Activated B cell treated with CpG ODN at 0.5 μM for 24 hours (primary cell): ENCODE data around the gene CCDC169. TPM values are rescaled to one million over a fixed set of nuclear protein-coding genes. Genes with fewer than 3 reads are reported as not detected.

Experiments
- ATAC-seq: fragments of 200-7000 bp; cut with Tn5 transposase; one replicate; pipeline ENCODE4 v1.10.0; 2021; ENCODE audit warnings: low read depth, mild to moderate bottlenecking, moderate library complexity
- CTCF ChIA-PET: fragments of 350-600 bp; sonication (Branson Sonifier 250); formaldehyde crosslinking; loops from one replicate; lab custom pipeline; 2021; ENCODE audit warnings: antibody characterized with exemption; lab: Charles Lee
- POLR2A ChIA-PET: fragments of 350-600 bp; sonication (Branson Sonifier 250); formaldehyde crosslinking; loops from one replicate; lab custom pipeline; 2021; ENCODE audit warnings: antibody characterized with exemption; lab: Charles Lee
- DNase-seq: peaks from one replicate; pipeline ENCODE4 v3.0.0; 2022
- H3K27ac Mint-ChIP-seq: one replicate; pipeline ENCODE4 v1.8.0; 2020; ENCODE audit warnings: mixed read lengths
- H3K27me3 Mint-ChIP-seq: one replicate; pipeline ENCODE4 v1.8.0; 2021; ENCODE audit warnings: mixed read lengths
- H3K36me3 Mint-ChIP-seq: one replicate; pipeline ENCODE4 v1.8.0; 2021; ENCODE audit warnings: low read depth, mixed read lengths
- H3K4me1 Mint-ChIP-seq: one replicate; pipeline ENCODE4 v1.8.0; 2021; ENCODE audit warnings: mixed read lengths
- H3K4me3 Mint-ChIP-seq: one replicate; pipeline ENCODE4 v1.8.0; 2020; ENCODE audit warnings: mild to moderate bottlenecking, mixed read lengths
- H3K9me3 Mint-ChIP-seq: one replicate; pipeline ENCODE4 v1.8.0; 2020; ENCODE audit warnings: mixed read lengths
- intact Hi-C: fragments of 100-400 bp; cut with micrococcal nuclease; formaldehyde crosslinking; loops from one replicate; pipeline ENCODE4 v1.15.1; 2024
- total RNA-seq: library from RNA; stranded (reverse); gene quantifications from 2 replicates; pipeline ENCODE4 v1.2.3, GENCODE V29; 2022
- TF ChIP-seq, protein P1 (sequence below): fragments of 200-600 bp; IDR thresholded peaks from one replicate; pipeline ENCODE4 v1.8.0; 2022; ENCODE audit warnings: antibody characterized with exemption, mild to moderate bottlenecking

CCDC169 gene
- total RNA-seq, 1 donor from 2014 or later, result 0.18 TPM

DNA sequence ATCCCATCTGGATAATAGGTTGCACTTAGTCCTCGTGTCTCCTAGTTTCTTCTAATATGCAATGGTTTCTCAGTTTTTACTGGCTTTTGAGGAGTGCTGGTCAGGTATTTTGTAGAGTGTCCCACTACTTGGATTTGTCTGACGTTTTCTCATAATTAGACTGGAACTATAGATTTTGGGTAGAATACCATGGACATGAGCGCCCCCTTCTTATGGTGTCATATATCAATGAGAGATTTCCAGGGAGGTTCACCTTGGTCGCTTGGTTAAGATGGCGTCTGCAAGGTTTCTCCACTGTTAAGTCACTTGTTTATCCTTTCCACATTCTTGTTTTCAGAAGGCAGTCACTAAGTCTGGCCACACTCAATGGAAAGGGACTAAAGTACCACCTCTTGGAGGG lies 89.9 kb downstream of the CCDC169 start:
- DNase-seq (no peak), ATAC-seq (no peak)
- intact Hi-C loops, result no loop called here
- ChIA-PET CTCF (no interaction called here), POLR2A (no interaction called here)
- H3K9me3 Mint-ChIP-seq, result peaks cover 2% of the 10 kb centered on the region
- H3K27ac Mint-ChIP-seq, result no peak overlapping the region
- H3K27me3 Mint-ChIP-seq, result no peaks in the 10 kb centered on the region
- no peak overlapping the region for H3K4me3 Mint-ChIP-seq
- TF ChIP-seq, protein P1, sequence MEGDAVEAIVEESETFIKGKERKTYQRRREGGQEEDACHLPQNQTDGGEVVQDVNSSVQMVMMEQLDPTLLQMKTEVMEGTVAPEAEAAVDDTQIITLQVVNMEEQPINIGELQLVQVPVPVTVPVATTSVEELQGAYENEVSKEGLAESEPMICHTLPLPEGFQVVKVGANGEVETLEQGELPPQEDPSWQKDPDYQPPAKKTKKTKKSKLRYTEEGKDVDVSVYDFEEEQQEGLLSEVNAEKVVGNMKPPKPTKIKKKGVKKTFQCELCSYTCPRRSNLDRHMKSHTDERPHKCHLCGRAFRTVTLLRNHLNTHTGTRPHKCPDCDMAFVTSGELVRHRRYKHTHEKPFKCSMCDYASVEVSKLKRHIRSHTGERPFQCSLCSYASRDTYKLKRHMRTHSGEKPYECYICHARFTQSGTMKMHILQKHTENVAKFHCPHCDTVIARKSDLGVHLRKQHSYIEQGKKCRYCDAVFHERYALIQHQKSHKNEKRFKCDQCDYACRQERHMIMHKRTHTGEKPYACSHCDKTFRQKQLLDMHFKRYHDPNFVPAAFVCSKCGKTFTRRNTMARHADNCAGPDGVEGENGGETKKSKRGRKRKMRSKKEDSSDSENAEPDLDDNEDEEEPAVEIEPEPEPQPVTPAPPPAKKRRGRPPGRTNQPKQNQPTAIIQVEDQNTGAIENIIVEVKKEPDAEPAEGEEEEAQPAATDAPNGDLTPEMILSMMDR, result no peak
- H3K36me3 Mint-ChIP-seq, result no peaks in the 10 kb centered on the region
- H3K4me1 Mint-ChIP-seq, result no peaks in the 10 kb centered on the region

DNA sequence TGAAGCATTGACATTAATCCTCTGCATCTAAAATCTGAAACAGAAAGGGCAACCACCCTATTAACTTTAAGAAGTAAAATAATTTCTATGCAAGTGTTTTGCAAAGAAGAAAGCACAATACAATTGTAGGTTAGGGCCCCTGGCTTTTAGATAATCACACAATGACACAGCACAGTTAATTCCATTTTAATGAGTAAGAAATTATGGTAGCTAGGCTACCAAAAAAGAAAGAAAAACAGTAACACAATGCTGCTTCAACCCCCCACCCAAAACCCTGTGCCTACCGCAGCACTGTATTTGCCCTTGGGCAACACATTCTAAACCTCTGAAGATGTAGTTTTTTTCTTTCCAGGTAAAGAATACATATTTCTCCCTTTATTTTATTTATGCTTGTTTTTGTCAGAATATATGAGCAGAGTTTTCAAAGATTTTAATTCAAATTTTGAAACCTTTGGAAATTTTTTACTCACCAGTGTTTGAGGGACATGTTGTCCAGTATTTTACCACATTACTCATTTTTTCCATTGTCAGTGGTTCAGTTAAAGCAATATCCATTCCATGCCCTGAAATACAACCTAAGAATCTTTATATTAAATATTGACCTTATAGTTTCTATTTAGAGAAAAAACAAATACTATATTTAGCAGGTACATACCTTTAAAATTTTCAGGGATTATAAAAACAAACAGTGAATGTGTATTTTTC lies 104.3 kb downstream of the CCDC169 start:
- TF ChIP-seq, protein P1, result no peak
- DNase-seq (no peak), ATAC-seq (no peak)
- H3K27ac Mint-ChIP-seq, result no peak overlapping the region
- intact Hi-C loops, result no loop called here
- no peaks in the 10 kb centered on the region for H3K4me1 Mint-ChIP-seq
- no peak overlapping the region for H3K4me3 Mint-ChIP-seq
- ChIA-PET POLR2A (no interaction called here), CTCF (no interaction called here)
- no peaks in the 10 kb centered on the region for H3K36me3 Mint-ChIP-seq
- H3K27me3 Mint-ChIP-seq, result no peaks in the 10 kb centered on the region
- peaks cover under 1% of the 10 kb centered on the region for H3K9me3 Mint-ChIP-seq

DNA sequence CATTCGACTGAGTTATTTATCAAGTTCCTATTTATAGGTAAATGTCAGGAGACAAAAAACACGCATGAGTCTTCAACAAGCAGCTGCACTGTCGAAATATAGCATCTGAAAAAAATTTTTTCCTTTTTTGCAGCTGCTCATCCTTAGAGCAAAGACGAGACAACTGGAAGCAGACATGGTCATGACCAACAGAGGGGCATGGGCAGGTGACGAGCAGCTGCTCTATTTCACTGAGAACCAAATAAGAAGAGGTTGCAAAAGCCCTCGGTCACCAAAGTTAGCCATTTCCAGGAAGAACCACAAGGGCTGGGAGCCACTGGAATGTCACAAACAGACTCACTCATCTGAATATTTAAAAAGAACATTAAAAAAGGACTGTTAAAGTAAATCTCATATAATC lies 105.4 kb downstream of the CCDC169 start:
- no peaks in the 10 kb centered on the region for H3K4me1 Mint-ChIP-seq
- TF ChIP-seq, protein P1, result no peak
- peaks cover 2% of the 10 kb centered on the region for H3K9me3 Mint-ChIP-seq
- DNase-seq, result no peak
- H3K36me3 Mint-ChIP-seq, result no peaks in the 10 kb centered on the region
- intact Hi-C loops, result no loop called here
- H3K27me3 Mint-ChIP-seq, result no peaks in the 10 kb centered on the region
- POLR2A ChIA-PET, result no interaction called here
- no peak overlapping the region for H3K27ac Mint-ChIP-seq
- CTCF ChIA-PET, result no interaction called here
- H3K4me3 Mint-ChIP-seq, result no peak overlapping the region
- no peak for ATAC-seq

DNA sequence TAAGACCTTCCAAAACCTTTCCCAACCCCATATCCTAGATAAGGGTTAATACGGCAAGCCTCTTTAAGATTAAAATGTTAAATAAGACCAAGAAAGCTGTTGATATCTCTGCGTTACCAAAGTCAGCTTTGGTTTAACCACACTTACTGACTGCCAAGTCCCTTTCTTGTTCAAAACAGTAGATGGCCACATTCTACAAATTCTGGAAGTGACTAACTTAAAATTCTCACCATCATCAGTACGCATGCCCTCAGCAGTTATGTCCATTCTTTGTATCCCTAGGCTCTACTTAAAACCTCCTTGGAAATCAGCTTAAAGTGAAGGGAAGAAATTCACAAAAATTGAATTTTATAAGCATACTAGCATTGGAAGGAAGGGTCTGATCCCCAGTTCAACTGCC lies 106.8 kb downstream of the CCDC169 start:
- ChIA-PET POLR2A (no interaction called here), CTCF (no interaction called here)
- ATAC-seq (no peak), DNase-seq (no peak)
- TF ChIP-seq, protein P1, result no peak
- peaks cover 2% of the 10 kb centered on the region for H3K9me3 Mint-ChIP-seq
- intact Hi-C loops, result no loop called here
- no peaks in the 10 kb centered on the region for H3K27me3 Mint-ChIP-seq
- H3K36me3 Mint-ChIP-seq, result no peaks in the 10 kb centered on the region
- H3K4me1 Mint-ChIP-seq, result no peaks in the 10 kb centered on the region
- H3K4me3 Mint-ChIP-seq, result no peak overlapping the region
- no peak overlapping the region for H3K27ac Mint-ChIP-seq

DNA sequence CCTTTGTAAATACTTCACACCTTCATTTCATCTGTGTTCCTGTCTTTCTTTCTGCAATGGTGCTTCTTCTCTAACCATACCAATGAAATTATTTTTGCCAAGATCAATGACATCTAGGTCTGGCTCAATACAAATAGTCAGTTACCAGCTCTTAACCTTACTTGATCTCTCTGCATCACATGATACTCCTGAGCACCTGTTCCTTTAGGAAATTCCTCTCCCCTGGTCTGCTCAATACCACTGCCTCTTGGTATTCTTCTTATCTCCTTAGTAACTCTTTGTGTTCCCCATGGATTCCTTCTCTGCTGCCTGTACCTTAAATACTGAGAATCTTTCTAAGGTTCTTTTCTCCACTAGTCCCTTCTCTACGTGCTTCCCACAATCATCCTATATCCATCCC lies 109.2 kb downstream of the CCDC169 start:
- peaks cover 2% of the 10 kb centered on the region for H3K9me3 Mint-ChIP-seq
- H3K4me1 Mint-ChIP-seq, result no peaks in the 10 kb centered on the region
- TF ChIP-seq, protein P1, result no peak
- ChIA-PET POLR2A (no interaction called here), CTCF (no interaction called here)
- no peaks in the 10 kb centered on the region for H3K27me3 Mint-ChIP-seq
- no peak overlapping the region for H3K27ac Mint-ChIP-seq
- no peak for DNase-seq
- ATAC-seq, result no peak
- intact Hi-C loops, result no loop called here
- no peak overlapping the region for H3K4me3 Mint-ChIP-seq
- no peaks in the 10 kb centered on the region for H3K36me3 Mint-ChIP-seq
